ENCODE results near the gene OLIG3.

OLIG3 gene

GRCh38 chr6:137520520-137520919, 26.3 kb upstream of the OLIG3 start:
- Histone ChIP-seq H3K4me1 (ENCODE audit: control insufficient read depth in 5 of 5, insufficient read depth in 5 of 5, low read length in 5 of 5) (no peaks in the 10 kb centered on the region), H3K27me3 (ENCODE audit: control insufficient read depth in 5 of 5, insufficient read depth in 4 of 5, low read length in 5 of 5) (peaks cover 9 to 15% (median 14%) of the 10 kb centered on the region in 5 donors), H3K27ac (ENCODE audit: low read depth, low read length) (no peak overlapping the region), H3K9me3 (ENCODE audit: control insufficient read depth in 5 of 5, low read length in 5 of 5) (no peaks in the 10 kb centered on the region), H3K4me3 (ENCODE audit: low read depth in 1 of 5, low read length in 5 of 5) (no peak overlapping the region), H3K36me3 (ENCODE audit: control insufficient read depth in 5 of 5, insufficient read depth in 5 of 5, low read length in 5 of 5) (no peaks in the 10 kb centered on the region), H3K9ac (ENCODE audit: low read length in 5 of 5) (no peak overlapping the region)

GRCh38 chr6:137519629-137520176, 25.5 kb upstream of the OLIG3 start:
- no peaks in the 10 kb centered on the region for H3K36me3 ChIP-seq (ENCODE audit: control insufficient read depth in 5 of 5, insufficient read depth in 5 of 5, low read length in 5 of 5)
- no peaks in the 10 kb centered on the region for H3K9me3 ChIP-seq (ENCODE audit: control insufficient read depth in 5 of 5, low read length in 5 of 5)
- no peak overlapping the region for H3K27ac ChIP-seq (ENCODE audit: low read depth, low read length)
- H3K4me3 ChIP-seq (ENCODE audit: low read depth in 1 of 5, low read length in 5 of 5), result no peak overlapping the region
- no peak overlapping the region for H3K9ac ChIP-seq (ENCODE audit: low read length in 5 of 5)
- no peaks in the 10 kb centered on the region for H3K4me1 ChIP-seq (ENCODE audit: control insufficient read depth in 5 of 5, insufficient read depth in 5 of 5, low read length in 5 of 5)
- H3K27me3 ChIP-seq (ENCODE audit: control insufficient read depth in 5 of 5, insufficient read depth in 4 of 5, low read length in 5 of 5), result peaks cover 14 to 21% (median 19%) of the 10 kb centered on the region in 5 donors

DNA sequence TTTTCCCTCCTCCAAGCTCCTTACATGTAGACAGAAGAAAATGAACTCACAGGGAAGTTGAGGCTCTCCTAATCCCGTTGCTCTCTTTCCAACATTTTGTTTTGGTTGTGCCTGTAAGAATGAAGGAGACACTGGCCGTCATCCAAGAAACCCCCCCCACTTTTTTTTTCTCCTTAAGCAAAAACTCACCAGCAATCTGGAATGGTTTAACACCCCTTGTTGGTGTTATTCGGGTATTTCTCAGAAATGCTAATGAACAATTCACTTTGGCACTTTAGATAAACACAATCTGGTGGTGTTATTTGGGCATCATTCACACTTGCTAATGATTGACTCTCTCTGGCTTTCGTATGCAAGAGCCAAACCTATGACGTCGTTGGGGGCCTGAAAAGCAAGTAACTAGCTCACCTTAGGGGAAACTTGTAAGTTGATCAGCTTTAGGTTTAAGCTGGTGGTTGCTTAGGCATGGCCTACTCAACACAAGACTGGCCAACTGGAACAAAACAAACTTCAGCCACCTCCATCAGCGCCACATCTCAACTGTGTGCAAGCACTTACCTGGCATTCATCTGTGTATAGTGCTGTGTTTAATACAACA, 24.3 kb upstream of the OLIG3 start:
- Histone ChIP-seq H3K4me1 (ENCODE audit: control insufficient read depth in 5 of 5, insufficient read depth in 5 of 5, low read length in 5 of 5) (no peaks in the 10 kb centered on the region), H3K9ac (ENCODE audit: low read length in 5 of 5) (no peak overlapping the region), H3K27me3 (ENCODE audit: control insufficient read depth in 5 of 5, insufficient read depth in 4 of 5, low read length in 5 of 5) (peaks cover 21 to 28% (median 24%) of the 10 kb centered on the region in 5 donors), H3K27ac (ENCODE audit: low read depth, low read length) (no peak overlapping the region), H3K4me3 (ENCODE audit: low read depth in 1 of 5, low read length in 5 of 5) (no peak overlapping the region), H3K9me3 (ENCODE audit: control insufficient read depth in 5 of 5, low read length in 5 of 5) (no peaks in the 10 kb centered on the region), H3K36me3 (ENCODE audit: control insufficient read depth in 5 of 5, insufficient read depth in 5 of 5, low read length in 5 of 5) (no peaks in the 10 kb centered on the region)

DNA sequence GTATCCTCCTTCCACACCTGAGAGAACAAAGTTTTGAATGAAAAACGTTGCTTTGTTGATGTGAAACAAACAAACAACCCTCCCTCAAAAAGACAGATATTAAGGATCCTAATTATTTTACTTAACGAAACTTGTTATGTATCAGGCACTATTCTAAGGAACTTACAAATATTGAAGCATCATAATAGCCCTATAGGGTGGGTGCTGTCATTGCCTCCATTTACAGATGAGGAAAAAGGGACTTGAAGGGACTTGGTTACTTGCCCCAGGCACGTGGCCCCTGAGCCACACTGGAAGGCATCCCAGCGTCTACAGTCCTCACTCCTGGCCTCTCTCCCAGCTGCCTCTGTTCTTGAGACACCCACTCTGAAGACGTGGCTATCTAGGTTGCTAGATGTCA, 20.2 kb upstream of the OLIG3 start:
- Histone ChIP-seq H3K9ac (ENCODE audit: low read length in 5 of 5) (no peak overlapping the region), H3K27me3 (ENCODE audit: control insufficient read depth in 5 of 5, insufficient read depth in 4 of 5, low read length in 5 of 5) (peaks cover 25 to 42% (median 31%) of the 10 kb centered on the region in 5 donors)

GRCh38 chr6:137512757-137513605, 18.8 kb upstream of the OLIG3 start:
- no peaks in the 10 kb centered on the region for H3K36me3 ChIP-seq (ENCODE audit: control insufficient read depth in 5 of 5, insufficient read depth in 5 of 5, low read length in 5 of 5)
- no peak overlapping the region for H3K27ac ChIP-seq (ENCODE audit: low read depth, low read length)
- no peaks in the 10 kb centered on the region for H3K4me1 ChIP-seq (ENCODE audit: control insufficient read depth in 5 of 5, insufficient read depth in 5 of 5, low read length in 5 of 5)
- H3K9ac ChIP-seq (ENCODE audit: low read length in 5 of 5), result no peak overlapping the region
- H3K9me3 ChIP-seq (ENCODE audit: control insufficient read depth in 5 of 5, low read length in 5 of 5), result peaks cover 0 to 14% (median 5%) of the 10 kb centered on the region in 5 donors
- peaks cover 20 to 45% (median 30%) of the 10 kb centered on the region in 5 donors for H3K27me3 ChIP-seq (ENCODE audit: control insufficient read depth in 5 of 5, insufficient read depth in 4 of 5, low read length in 5 of 5)
- H3K4me3 ChIP-seq (ENCODE audit: low read depth in 1 of 5, low read length in 5 of 5), result no peak overlapping the region

More for the DNA sequence above, 20.2 kb upstream of the OLIG3 start:
- Histone ChIP-seq H3K27ac (ENCODE audit: low read depth, low read length) (no peak overlapping the region), H3K9me3 (ENCODE audit: control insufficient read depth in 5 of 5, low read length in 5 of 5) (peaks cover 0 to 14% (median 5%) of the 10 kb centered on the region in 5 donors), H3K36me3 (ENCODE audit: control insufficient read depth in 5 of 5, insufficient read depth in 5 of 5, low read length in 5 of 5) (no peaks in the 10 kb centered on the region), H3K4me3 (ENCODE audit: low read depth in 1 of 5, low read length in 5 of 5) (no peak overlapping the region), H3K4me1 (ENCODE audit: control insufficient read depth in 5 of 5, insufficient read depth in 5 of 5, low read length in 5 of 5) (no peaks in the 10 kb centered on the region)

- H3K27ac ChIP-seq (ENCODE audit: low read depth, low read length), result no peak overlapping the region
- H3K4me3 ChIP-seq (ENCODE audit: low read depth in 1 of 5, low read length in 5 of 5), result no peak overlapping the region
- no peaks in the 10 kb centered on the region for H3K36me3 ChIP-seq (ENCODE audit: control insufficient read depth in 5 of 5, insufficient read depth in 5 of 5, low read length in 5 of 5)
- no peak overlapping the region for H3K9ac ChIP-seq (ENCODE audit: low read length in 5 of 5)
- no peaks in the 10 kb centered on the region for H3K4me1 ChIP-seq (ENCODE audit: control insufficient read depth in 5 of 5, insufficient read depth in 5 of 5, low read length in 5 of 5)
- peaks cover 14 to 37% (median 21%) of the 10 kb centered on the region in 5 donors for H3K27me3 ChIP-seq (ENCODE audit: control insufficient read depth in 5 of 5, insufficient read depth in 4 of 5, low read length in 5 of 5)
- peaks cover 0 to 14% (median 5%) of the 10 kb centered on the region in 5 donors for H3K9me3 ChIP-seq (ENCODE audit: control insufficient read depth in 5 of 5, low read length in 5 of 5)
Measured at GRCh38 chr6:137510923-137511322, 16.7 kb upstream of the OLIG3 start.

- Histone ChIP-seq H3K27me3 (ENCODE audit: control insufficient read depth in 5 of 5, insufficient read depth in 4 of 5, low read length in 5 of 5) (peaks cover 40 to 68% (median 48%) of the 10 kb centered on the region in 5 donors), H3K4me3 (ENCODE audit: low read depth in 1 of 5, low read length in 5 of 5) (no peak overlapping the region)
Measured at GRCh38 chr6:137498481-137499190, 4.4 kb upstream of the OLIG3 start.

DNA sequence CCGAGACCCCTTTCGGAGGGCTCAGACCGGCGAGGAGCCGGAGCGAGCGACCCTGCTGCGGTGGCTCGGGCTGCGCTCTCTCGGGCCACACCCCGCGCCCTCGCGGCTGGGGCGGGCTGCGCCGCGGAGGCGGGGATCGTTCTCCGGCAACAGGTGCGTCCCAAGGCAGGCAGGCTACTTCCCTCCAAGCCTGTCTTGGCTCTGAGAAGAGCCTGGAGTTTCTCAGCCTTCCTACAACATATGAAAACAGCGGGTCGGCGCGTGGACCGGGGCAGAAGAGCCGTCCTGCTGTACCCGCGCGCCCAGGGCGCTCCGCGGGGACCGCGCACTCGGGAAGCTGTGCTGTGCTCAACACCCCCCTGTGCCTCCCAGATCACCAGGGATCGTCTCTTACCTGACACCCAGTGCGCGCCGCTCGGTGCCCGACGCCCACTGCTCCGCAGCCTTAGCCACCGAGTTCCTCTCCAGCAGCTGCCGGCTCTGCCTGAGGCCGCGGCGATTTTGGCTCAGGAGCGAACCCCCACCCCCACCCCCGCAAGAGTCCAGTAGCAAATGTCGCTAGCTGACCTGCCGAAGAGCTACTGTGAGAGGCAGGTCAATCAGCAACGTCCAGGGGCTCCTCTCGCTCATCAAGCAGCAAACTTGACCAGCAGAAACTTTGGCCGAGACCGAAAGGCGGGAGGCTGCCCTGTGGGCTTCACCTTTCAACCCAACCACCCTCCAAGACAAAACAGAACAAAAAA, 3.7 kb upstream of the OLIG3 start:
- Histone ChIP-seq H3K27me3 (ENCODE audit: control insufficient read depth in 5 of 5, insufficient read depth in 4 of 5, low read length in 5 of 5) (peaks cover 44 to 75% (median 55%) of the 10 kb centered on the region in 5 donors), H3K36me3 (ENCODE audit: control insufficient read depth in 5 of 5, insufficient read depth in 5 of 5, low read length in 5 of 5) (no peaks in the 10 kb centered on the region), H3K4me3 (ENCODE audit: low read depth in 1 of 5, low read length in 5 of 5) (peak overlapping the region in 4 of 5 donors; percentile 11 to 50 (median 31)), H3K9me3 (ENCODE audit: control insufficient read depth in 5 of 5, low read length in 5 of 5) (no peaks in the 10 kb centered on the region), H3K4me1 (ENCODE audit: control insufficient read depth in 5 of 5, insufficient read depth in 5 of 5, low read length in 5 of 5) (peaks cover 0 to 44% (median 37%) of the 10 kb centered on the region in 5 donors), H3K27ac (ENCODE audit: low read depth, low read length) (no peak overlapping the region), H3K9ac (ENCODE audit: low read length in 5 of 5) (no peak overlapping the region)

More at GRCh38 chr6:137498481-137499190, 4.4 kb upstream of the OLIG3 start:
- Histone ChIP-seq H3K36me3 (ENCODE audit: control insufficient read depth in 5 of 5, insufficient read depth in 5 of 5, low read length in 5 of 5) (no peaks in the 10 kb centered on the region), H3K27ac (ENCODE audit: low read depth, low read length) (no peak overlapping the region), H3K9ac (ENCODE audit: low read length in 5 of 5) (no peak overlapping the region), H3K9me3 (ENCODE audit: control insufficient read depth in 5 of 5, low read length in 5 of 5) (no peaks in the 10 kb centered on the region), H3K4me1 (ENCODE audit: control insufficient read depth in 5 of 5, insufficient read depth in 5 of 5, low read length in 5 of 5) (peaks cover 0 to 37% (median 29%) of the 10 kb centered on the region in 5 donors)

Data from subcutaneous abdominal adipose tissue (tissue), 5 donors.